ENCODE results near the gene TMEM156.
"Not testable (repeated sequence)": the region's sequence is repeated elsewhere in the genome, so short reads cannot be mapped to it uniquely, and the experiment has no call there.

- TF ChIP-seq, protein P1, sequence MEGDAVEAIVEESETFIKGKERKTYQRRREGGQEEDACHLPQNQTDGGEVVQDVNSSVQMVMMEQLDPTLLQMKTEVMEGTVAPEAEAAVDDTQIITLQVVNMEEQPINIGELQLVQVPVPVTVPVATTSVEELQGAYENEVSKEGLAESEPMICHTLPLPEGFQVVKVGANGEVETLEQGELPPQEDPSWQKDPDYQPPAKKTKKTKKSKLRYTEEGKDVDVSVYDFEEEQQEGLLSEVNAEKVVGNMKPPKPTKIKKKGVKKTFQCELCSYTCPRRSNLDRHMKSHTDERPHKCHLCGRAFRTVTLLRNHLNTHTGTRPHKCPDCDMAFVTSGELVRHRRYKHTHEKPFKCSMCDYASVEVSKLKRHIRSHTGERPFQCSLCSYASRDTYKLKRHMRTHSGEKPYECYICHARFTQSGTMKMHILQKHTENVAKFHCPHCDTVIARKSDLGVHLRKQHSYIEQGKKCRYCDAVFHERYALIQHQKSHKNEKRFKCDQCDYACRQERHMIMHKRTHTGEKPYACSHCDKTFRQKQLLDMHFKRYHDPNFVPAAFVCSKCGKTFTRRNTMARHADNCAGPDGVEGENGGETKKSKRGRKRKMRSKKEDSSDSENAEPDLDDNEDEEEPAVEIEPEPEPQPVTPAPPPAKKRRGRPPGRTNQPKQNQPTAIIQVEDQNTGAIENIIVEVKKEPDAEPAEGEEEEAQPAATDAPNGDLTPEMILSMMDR (IDR thresholded peaks at IDR 0.05): not testable (repeated sequence)
- TF ChIP-seq, protein P2, sequence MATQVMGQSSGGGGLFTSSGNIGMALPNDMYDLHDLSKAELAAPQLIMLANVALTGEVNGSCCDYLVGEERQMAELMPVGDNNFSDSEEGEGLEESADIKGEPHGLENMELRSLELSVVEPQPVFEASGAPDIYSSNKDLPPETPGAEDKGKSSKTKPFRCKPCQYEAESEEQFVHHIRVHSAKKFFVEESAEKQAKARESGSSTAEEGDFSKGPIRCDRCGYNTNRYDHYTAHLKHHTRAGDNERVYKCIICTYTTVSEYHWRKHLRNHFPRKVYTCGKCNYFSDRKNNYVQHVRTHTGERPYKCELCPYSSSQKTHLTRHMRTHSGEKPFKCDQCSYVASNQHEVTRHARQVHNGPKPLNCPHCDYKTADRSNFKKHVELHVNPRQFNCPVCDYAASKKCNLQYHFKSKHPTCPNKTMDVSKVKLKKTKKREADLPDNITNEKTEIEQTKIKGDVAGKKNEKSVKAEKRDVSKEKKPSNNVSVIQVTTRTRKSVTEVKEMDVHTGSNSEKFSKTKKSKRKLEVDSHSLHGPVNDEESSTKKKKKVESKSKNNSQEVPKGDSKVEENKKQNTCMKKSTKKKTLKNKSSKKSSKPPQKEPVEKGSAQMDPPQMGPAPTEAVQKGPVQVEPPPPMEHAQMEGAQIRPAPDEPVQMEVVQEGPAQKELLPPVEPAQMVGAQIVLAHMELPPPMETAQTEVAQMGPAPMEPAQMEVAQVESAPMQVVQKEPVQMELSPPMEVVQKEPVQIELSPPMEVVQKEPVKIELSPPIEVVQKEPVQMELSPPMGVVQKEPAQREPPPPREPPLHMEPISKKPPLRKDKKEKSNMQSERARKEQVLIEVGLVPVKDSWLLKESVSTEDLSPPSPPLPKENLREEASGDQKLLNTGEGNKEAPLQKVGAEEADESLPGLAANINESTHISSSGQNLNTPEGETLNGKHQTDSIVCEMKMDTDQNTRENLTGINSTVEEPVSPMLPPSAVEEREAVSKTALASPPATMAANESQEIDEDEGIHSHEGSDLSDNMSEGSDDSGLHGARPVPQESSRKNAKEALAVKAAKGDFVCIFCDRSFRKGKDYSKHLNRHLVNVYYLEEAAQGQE (IDR thresholded peaks at IDR 0.05; ENCODE audit: low read depth, low read length): not testable (repeated sequence)
- not testable (repeated sequence) for TF ChIP-seq GABPA (IDR thresholded peaks at IDR 0.05; ENCODE audit: low read depth); EZH2phosphoT487 (IDR thresholded peaks at IDR 0.05; ENCODE audit: borderline replicate concordance, low read depth); POLR2AphosphoS5 (IDR thresholded peaks at IDR 0.05; ENCODE audit: low read depth, low read length); CHD2 (IDR thresholded peaks at IDR 0.05; ENCODE audit: low read length, partially characterized antibody); TCF12 (IDR thresholded peaks at IDR 0.05); USF2 (IDR thresholded peaks at IDR 0.05; ENCODE audit: borderline replicate concordance, low read depth, low read length); YY1 (IDR thresholded peaks at IDR 0.05; ENCODE audit: low read depth); PBX3 (IDR thresholded peaks at IDR 0.05); ZBTB33 (IDR thresholded peaks at IDR 0.05; ENCODE audit: borderline replicate concordance, low read depth); RFX5 (IDR thresholded peaks at IDR 0.05; ENCODE audit: low read length); RXRA (IDR thresholded peaks at IDR 0.05; ENCODE audit: borderline replicate concordance, low read depth); MXI1 (IDR thresholded peaks at IDR 0.05; ENCODE audit: low read depth, low read length)
Measured at GRCh38 chr4:39002058-39002457, 30.2 kb downstream of the TMEM156 start.
